ENCODE data around the gene SPOUT1.

DNA sequence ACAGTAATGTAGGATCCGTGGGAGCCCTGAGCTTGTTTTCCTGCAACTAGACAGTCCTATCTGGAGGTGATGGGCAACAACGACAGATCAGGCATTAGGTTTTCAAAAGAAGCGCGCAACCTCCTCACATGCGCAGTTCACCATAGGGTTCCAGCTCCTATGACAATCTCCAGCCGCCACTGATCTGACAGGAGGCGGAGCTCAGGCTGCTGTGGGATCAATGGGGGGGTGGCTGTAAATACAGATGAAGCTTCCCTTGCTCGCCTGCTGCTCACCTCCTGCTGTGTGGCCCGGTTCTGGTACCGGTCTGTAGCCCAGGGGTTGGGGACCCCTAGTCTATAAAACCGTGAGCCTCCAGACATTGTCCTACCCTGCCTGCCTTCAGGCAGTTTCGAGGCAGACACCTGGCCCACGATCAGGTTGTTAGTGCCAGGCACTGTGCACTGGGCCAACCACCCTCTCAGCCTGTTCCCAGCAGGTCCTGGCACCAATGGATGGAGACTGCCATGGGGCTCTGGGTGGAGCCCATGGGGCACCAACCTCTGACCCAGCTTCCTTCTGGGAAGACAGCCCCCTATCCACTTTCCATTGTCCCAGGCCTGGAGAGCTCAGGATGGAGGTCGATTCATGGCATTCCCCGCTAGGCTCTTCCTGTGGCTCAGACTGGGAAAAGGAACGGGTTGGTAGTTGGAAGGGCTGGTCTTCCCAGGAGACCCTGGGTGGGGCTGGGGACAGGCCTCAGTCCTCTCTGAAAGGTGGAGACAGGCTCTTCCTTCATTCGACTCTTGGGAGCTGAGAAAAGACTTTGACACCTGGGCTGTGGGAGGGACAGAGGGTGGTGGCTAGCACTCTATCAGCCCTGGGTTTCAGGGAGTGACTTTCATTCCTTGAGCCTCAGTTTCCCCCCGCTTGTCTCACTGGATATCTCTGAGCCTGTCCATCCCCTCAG is 9.6 kb downstream of the SPOUT1 start:
- TF ChIP-seq, protein P1, sequence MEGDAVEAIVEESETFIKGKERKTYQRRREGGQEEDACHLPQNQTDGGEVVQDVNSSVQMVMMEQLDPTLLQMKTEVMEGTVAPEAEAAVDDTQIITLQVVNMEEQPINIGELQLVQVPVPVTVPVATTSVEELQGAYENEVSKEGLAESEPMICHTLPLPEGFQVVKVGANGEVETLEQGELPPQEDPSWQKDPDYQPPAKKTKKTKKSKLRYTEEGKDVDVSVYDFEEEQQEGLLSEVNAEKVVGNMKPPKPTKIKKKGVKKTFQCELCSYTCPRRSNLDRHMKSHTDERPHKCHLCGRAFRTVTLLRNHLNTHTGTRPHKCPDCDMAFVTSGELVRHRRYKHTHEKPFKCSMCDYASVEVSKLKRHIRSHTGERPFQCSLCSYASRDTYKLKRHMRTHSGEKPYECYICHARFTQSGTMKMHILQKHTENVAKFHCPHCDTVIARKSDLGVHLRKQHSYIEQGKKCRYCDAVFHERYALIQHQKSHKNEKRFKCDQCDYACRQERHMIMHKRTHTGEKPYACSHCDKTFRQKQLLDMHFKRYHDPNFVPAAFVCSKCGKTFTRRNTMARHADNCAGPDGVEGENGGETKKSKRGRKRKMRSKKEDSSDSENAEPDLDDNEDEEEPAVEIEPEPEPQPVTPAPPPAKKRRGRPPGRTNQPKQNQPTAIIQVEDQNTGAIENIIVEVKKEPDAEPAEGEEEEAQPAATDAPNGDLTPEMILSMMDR (IDR thresholded peaks at IDR 0.05): no peak
- TF ChIP-seq POLR2A (IDR thresholded peaks at IDR 0.05): no peak

Measured in tibial nerve (tissue), 3 donors.